PFSK-1 (cell line): ENCODE measurements around the gene FRMD4A.

Experiments used
- FOXP2 ChIP-seq: optimal IDR thresholded peaks from 2 replicates; pipeline ENCODE3; 2011; ENCODE audit warnings: borderline replicate concordance, control low read depth, inconsistent platforms; ENCODE audit not compliant: insufficient read depth; ENCODE audit errors: extremely low read length, extremely low read depth
- POLR2AphosphoS5 ChIP-seq: IDR thresholded peaks from 2 replicates; pipeline ENCODE4 v1.6.1; 2012; ENCODE audit warnings: low read depth, mild to moderate bottlenecking, control low read depth, low read length, moderate library complexity
- SIN3A ChIP-seq: IDR thresholded peaks from 2 replicates; pipeline ENCODE4 v1.6.1; 2012; ENCODE audit warnings: mild to moderate bottlenecking, low read length, moderate library complexity, borderline replicate concordance; ENCODE audit not compliant: insufficient read depth
- TAF1 ChIP-seq: IDR thresholded peaks from 2 replicates; pipeline ENCODE4 v1.6.1; 2012; ENCODE audit warnings: low read length, control low read depth, borderline replicate concordance; ENCODE audit not compliant: insufficient read depth
- TF ChIP-seq, protein P1 (sequence below), 2 experiments: IDR thresholded peaks; 2 replicates each; pipeline versions ENCODE4 v1.6.1 to v1.8.0; 2011 to 2012; ENCODE audit warnings: low read depth in 2 of 2, low read length in 2 of 2, control low read depth in 1 of 2, inconsistent platforms in 1 of 2, mild to moderate bottlenecking in 1 of 2, moderate library complexity in 1 of 2; ENCODE audit not compliant: insufficient read depth in 1 of 2

Gene FRMD4A

DNA sequence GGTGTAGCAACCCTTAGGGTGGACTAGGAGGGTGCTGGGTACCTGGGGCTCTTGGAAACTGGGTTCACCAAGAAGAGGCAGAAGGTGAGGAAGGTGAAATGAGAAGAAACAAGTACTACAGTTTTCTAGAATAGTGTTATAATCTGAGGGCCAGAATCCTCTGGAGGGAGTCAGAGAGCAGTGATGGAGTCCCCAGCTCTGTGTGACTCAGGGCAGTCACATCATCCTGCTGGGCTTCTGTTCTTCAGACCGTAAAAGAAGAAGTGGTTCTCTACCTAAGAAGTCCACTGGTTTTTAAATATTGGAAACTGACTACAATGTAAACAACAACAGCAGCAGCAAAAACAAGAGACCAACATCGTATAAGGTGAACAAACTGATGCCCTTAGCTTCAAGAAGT is 546.7 kb downstream of the FRMD4A start:
- TF ChIP-seq FOXP2 (no peak), TAF1 (no peak), POLR2AphosphoS5 (no peak), SIN3A (no peak)
- TF ChIP-seq, protein P1, sequence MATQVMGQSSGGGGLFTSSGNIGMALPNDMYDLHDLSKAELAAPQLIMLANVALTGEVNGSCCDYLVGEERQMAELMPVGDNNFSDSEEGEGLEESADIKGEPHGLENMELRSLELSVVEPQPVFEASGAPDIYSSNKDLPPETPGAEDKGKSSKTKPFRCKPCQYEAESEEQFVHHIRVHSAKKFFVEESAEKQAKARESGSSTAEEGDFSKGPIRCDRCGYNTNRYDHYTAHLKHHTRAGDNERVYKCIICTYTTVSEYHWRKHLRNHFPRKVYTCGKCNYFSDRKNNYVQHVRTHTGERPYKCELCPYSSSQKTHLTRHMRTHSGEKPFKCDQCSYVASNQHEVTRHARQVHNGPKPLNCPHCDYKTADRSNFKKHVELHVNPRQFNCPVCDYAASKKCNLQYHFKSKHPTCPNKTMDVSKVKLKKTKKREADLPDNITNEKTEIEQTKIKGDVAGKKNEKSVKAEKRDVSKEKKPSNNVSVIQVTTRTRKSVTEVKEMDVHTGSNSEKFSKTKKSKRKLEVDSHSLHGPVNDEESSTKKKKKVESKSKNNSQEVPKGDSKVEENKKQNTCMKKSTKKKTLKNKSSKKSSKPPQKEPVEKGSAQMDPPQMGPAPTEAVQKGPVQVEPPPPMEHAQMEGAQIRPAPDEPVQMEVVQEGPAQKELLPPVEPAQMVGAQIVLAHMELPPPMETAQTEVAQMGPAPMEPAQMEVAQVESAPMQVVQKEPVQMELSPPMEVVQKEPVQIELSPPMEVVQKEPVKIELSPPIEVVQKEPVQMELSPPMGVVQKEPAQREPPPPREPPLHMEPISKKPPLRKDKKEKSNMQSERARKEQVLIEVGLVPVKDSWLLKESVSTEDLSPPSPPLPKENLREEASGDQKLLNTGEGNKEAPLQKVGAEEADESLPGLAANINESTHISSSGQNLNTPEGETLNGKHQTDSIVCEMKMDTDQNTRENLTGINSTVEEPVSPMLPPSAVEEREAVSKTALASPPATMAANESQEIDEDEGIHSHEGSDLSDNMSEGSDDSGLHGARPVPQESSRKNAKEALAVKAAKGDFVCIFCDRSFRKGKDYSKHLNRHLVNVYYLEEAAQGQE (IDR thresholded peaks at IDR 0.05; ENCODE audit: insufficient read depth in 1 of 2, low read depth in 2 of 2, low read length in 2 of 2) = no peak

DNA sequence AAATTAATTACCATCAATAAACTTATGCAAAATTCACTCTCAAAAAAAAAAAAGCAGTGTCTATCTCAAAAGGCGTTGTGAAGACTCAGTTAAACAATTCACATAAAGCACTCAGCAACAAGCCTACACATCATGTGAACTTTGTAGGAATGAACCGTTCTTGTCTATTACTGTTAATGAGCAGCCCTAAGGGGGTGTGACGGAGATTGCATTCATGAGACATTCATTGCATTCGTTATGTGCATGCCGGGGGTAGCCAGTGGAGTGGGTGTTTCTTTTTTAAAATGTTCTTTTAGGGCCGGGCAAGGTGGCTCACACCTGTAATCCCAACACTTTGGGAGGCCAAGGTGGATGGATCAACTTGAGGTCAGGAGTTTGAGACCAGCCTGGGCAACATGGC is 551.0 kb downstream of the FRMD4A start:
- no peak for TF ChIP-seq TAF1
- no peak for TF ChIP-seq POLR2AphosphoS5
- no peak for TF ChIP-seq SIN3A
- TF ChIP-seq, protein P1 (IDR thresholded peaks at IDR 0.05; ENCODE audit: insufficient read depth in 1 of 2, low read depth in 2 of 2, low read length in 2 of 2) = no peak
- TF ChIP-seq FOXP2 = no peak

DNA sequence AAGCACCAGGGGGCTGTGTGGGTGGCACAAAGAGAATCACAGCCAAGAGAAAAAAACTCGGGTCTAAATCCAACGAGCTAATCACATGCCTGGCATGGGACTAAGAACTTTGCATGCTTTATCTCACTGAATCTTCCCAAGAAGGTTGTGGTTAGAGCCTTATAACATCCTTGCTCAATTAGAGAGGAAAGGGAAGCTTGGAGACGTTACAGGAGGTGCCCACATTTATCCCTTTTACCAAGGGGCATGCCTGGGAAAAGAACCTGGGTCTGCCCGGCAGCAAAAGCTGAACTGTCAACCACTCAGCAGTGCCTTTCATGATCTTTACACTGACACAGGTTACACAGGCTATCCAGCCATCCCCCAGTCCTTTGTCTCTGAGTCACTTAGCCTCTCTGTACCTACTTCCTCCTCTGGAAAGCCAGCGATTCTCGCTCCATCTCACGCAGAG is 553.8 kb downstream of the FRMD4A start:
- TF ChIP-seq POLR2AphosphoS5 (no peak), SIN3A (no peak), TAF1 (no peak), FOXP2 (no peak)
- TF ChIP-seq, protein P1 (IDR thresholded peaks at IDR 0.05; ENCODE audit: insufficient read depth in 1 of 2, low read depth in 2 of 2, low read length in 2 of 2) = no peak

DNA sequence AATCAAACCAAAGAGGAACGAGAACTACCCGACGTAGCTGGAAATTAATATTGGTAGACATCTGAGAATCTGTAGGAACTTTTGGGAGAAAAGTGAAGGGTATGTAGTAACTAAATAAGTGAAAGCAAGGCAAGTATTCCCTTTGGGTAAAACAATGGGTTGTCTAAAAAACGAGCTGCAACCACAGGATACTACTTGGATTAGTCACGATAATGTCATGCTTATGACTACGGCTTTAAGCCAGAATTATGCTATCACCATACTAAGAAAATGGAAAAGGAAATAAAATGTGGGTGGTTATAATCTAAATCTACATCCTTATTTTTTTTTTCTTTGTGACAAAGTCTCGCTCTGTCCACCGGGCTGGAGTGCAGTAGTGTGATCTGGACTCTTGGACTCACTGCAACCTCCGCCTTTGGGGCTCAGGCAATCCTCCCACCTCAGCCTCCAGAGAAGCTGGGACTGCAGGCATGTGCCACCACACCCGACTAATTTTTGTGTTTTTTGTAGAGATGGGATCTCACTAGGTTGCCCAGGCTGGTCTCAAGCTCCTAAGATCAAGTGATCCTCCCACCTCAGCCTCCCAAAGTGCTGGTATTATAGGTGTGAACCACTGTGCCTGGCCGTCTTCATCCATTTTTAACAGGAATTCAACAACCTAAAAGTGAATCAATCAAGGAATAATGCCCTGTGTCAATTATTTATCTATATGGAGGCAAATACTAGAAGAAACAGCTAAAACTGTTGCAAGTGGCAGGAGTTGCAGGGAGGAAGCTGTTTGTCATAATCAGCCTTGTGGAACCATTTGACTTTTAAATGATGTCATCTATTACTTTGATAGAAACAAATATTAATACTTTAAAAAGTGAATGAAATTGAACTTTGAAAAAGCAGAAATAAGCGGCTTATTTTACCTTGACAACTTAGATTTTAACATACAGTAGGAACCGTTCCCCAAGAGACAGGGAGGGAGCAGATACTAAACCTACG is 554.6 kb downstream of the FRMD4A start:
- TF ChIP-seq POLR2AphosphoS5 = no peak
- TF ChIP-seq SIN3A = no peak
- no peak for TF ChIP-seq FOXP2
- TF ChIP-seq, protein P1 (IDR thresholded peaks at IDR 0.05; ENCODE audit: insufficient read depth in 1 of 2, low read depth in 2 of 2, low read length in 2 of 2) = no peak
- no peak for TF ChIP-seq TAF1
